Smooth muscle cell (in vitro differentiated cells): ENCODE results near the gene NPRL2. TPM values are rescaled to one million over a fixed set of nuclear protein-coding genes. Genes with fewer than 3 reads are reported as not detected.
A peak's percentile ranks its signal among the peaks of the same experiment; 100 is the strongest.

Source experiments
- DNase-seq: peaks from one replicate; lab custom pipeline; 2025; ENCODE audit not compliant: unreplicated experiment; lab: John Stamatoyannopoulos, UW
- H2AFZ ChIP-seq: fragments of 200-600 bp; sonication (generic); 2 replicates; pipeline ENCODE4 v1.6.0; 2016; ENCODE audit warnings: antibody characterized with exemption, low read depth, mild to moderate bottlenecking
- H3F3A ChIP-seq: fragments of 200-600 bp; sonication (generic); 2 replicates; pipeline ENCODE4 v1.6.0; 2017; ENCODE audit warnings: antibody characterized with exemption, low read depth
- H3K27ac ChIP-seq: fragments of 200-600 bp; sonication (generic); 2 replicates; pipeline ENCODE4 v1.5.1; 2016; ENCODE audit warnings: low read depth, mild to moderate bottlenecking
- H3K27me3 ChIP-seq: fragments of 200-600 bp; sonication (generic); 2 replicates; pipeline ENCODE4 v1.6.1; 2016; ENCODE audit warnings: low read depth, mild to moderate bottlenecking
- H3K36me3 ChIP-seq: fragments of 200-600 bp; sonication (generic); 2 replicates; pipeline ENCODE4 v1.5.1; 2016; ENCODE audit warnings: low read depth
- H3K4me1 ChIP-seq: fragments of 200-600 bp; sonication (generic); 2 replicates; pipeline ENCODE4 v1.5.1; 2016; ENCODE audit warnings: low read depth
- H3K4me2 ChIP-seq: fragments of 200-600 bp; sonication (generic); 2 replicates; pipeline ENCODE4 v1.6.0; 2016; ENCODE audit warnings: mild to moderate bottlenecking
- H3K4me3 ChIP-seq: fragments of 200-600 bp; sonication (generic); 2 replicates; pipeline ENCODE4 v1.5.1; 2016; ENCODE audit warnings: mild to moderate bottlenecking
- H3K79me2 ChIP-seq: fragments of 200-600 bp; sonication (generic); 2 replicates; pipeline ENCODE4 v1.6.0; 2016; ENCODE audit warnings: low read depth, mild to moderate bottlenecking
- H3K9ac ChIP-seq: fragments of 200-600 bp; sonication (generic); 2 replicates; pipeline ENCODE4 v1.6.0; 2016; ENCODE audit warnings: low read depth
- H3K9me3 ChIP-seq: fragments of 200-600 bp; sonication (generic); replicated peaks from 2 replicates; pipeline ENCODE4 v1.5.1; 2016; ENCODE audit warnings: low read depth
- H4K20me1 ChIP-seq: fragments of 200-600 bp; sonication (generic); 2 replicates; pipeline ENCODE4 v1.6.0; 2016; ENCODE audit warnings: low read depth
- WGBS: methylation state at CpG from one replicate; pipeline ENCODE4 v1.1.7; 2016; ENCODE audit warnings: low lambda C conversion rate; 5-methylcytosine and 5-hydroxymethylcytosine counted together
- polyA plus RNA-seq: library from polyadenylated mRNA; unstranded; fragments of >200 nt; fragmentation: Nextera tagmentation; extraction: Ambion mirVana; gene quantifications from 2 replicates; pipeline ENCODE4 v1.2.1, GENCODE V29; 2016
- total RNA-seq: library from RNA; depleted of rRNA; stranded (reverse); fragments of >200 nt; gene quantifications from 2 replicates; pipeline ENCODE4 v1.2.3, GENCODE V29; 2014
- TF ChIP-seq, protein P1 (sequence below): fragments of 200-600 bp; sonication (generic); IDR thresholded peaks from 2 replicates; pipeline ENCODE4 v1.5.1; 2017; ENCODE audit warnings: borderline replicate concordance, mild to moderate bottlenecking, antibody characterized with exemption; ENCODE audit not compliant: insufficient read depth, poor library complexity, severe bottlenecking

The NPRL2 gene
- total and polyA plus RNA-seq, 2 experiments from 2014 or later = 25.1 to 29.3 TPM

DNA sequence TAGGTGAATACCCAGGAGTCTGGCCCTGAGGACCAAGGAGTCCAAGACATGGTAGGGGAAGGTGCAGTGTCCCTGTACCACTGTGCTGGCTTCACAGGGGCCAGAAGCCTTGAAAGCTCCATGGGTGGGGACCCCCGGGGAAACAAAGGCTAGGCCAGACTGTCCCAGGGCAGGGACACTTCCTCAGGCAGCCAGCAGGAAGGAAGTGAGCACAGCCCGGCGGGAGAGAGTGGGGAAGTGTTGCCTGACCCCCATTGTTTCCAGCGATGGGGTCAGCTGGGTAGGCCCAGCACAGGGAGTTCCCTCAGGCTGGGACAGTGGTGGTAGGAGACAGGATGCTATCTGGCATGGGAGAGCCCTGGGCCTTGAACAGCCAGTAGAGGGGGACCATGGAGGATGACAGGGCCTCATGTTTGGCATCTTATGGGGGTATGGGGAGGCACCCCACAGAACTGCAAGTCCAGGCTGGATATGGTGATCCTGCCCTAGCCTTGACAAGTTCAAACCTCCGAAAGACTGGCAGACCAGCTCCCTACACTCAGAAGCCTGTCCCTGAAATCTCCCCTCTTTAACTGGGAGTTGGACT, 26.9 kb downstream of the NPRL2 start:
- H2AFZ ChIP-seq = no peak overlapping the region
- H3K4me2 ChIP-seq = no peak overlapping the region
- H4K20me1 ChIP-seq = no peaks in the 10 kb centered on the region
- no peak overlapping the region for H3K27ac ChIP-seq
- H3K4me1 ChIP-seq = peaks cover 27% of the 10 kb centered on the region
- H3K36me3 ChIP-seq = no peaks in the 10 kb centered on the region
- TF ChIP-seq, protein P1, sequence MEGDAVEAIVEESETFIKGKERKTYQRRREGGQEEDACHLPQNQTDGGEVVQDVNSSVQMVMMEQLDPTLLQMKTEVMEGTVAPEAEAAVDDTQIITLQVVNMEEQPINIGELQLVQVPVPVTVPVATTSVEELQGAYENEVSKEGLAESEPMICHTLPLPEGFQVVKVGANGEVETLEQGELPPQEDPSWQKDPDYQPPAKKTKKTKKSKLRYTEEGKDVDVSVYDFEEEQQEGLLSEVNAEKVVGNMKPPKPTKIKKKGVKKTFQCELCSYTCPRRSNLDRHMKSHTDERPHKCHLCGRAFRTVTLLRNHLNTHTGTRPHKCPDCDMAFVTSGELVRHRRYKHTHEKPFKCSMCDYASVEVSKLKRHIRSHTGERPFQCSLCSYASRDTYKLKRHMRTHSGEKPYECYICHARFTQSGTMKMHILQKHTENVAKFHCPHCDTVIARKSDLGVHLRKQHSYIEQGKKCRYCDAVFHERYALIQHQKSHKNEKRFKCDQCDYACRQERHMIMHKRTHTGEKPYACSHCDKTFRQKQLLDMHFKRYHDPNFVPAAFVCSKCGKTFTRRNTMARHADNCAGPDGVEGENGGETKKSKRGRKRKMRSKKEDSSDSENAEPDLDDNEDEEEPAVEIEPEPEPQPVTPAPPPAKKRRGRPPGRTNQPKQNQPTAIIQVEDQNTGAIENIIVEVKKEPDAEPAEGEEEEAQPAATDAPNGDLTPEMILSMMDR = no peak
- no peaks in the 10 kb centered on the region for H3K27me3 ChIP-seq
- DNase-seq = no peak
- H3K9ac ChIP-seq = no peak overlapping the region
- H3K4me3 ChIP-seq = no peak overlapping the region
- no peaks in the 10 kb centered on the region for H3K9me3 ChIP-seq
- 93% methylated on average over 5 of the region's 5 CpGs for WGBS
- peaks cover 35% of the 10 kb centered on the region for H3K79me2 ChIP-seq
- H3F3A ChIP-seq = peaks cover 11% of the 10 kb centered on the region

DNA sequence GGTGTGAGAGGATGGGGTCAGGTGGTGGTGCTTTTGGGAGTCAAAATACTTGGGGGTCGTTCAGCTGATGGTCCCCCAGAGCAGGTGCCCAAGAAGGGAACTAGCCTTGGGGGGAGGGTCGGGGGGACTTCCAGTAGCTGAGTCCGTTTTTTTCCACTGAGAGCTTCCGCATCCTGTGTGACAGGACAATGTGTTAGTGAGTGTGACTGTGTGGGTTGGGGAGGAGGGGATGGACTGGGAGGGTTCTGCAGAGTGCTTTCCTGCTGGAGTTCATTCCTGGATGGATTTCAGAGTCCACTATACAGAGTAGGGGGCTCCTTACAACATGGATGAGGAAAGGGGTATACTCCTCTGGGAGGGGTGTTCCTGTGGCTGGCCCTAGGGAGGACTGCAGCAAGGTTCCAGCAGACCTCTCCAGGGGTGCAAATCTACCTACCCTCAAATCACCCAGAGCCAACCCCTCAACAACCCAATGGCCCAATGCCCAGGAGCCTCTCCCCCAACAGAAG, 27.4 kb downstream of the NPRL2 start:
- no peaks in the 10 kb centered on the region for H3K36me3 ChIP-seq
- peaks cover 4% of the 10 kb centered on the region for H4K20me1 ChIP-seq
- no peak overlapping the region for H2AFZ ChIP-seq
- H3K27me3 ChIP-seq = no peaks in the 10 kb centered on the region
- H3K79me2 ChIP-seq = peaks cover 37% of the 10 kb centered on the region
- H3K9me3 ChIP-seq = no peaks in the 10 kb centered on the region
- 42% methylated on average over 4 of the region's 4 CpGs for WGBS
- H3K27ac ChIP-seq = no peak overlapping the region
- no peak overlapping the region for H3K4me2 ChIP-seq
- H3F3A ChIP-seq = peaks cover 6% of the 10 kb centered on the region
- TF ChIP-seq, protein P1 = no peak
- peaks cover 24% of the 10 kb centered on the region for H3K4me1 ChIP-seq
- H3K4me3 ChIP-seq = no peak overlapping the region
- H3K9ac ChIP-seq = no peak overlapping the region
- DNase-seq = no peak

DNA sequence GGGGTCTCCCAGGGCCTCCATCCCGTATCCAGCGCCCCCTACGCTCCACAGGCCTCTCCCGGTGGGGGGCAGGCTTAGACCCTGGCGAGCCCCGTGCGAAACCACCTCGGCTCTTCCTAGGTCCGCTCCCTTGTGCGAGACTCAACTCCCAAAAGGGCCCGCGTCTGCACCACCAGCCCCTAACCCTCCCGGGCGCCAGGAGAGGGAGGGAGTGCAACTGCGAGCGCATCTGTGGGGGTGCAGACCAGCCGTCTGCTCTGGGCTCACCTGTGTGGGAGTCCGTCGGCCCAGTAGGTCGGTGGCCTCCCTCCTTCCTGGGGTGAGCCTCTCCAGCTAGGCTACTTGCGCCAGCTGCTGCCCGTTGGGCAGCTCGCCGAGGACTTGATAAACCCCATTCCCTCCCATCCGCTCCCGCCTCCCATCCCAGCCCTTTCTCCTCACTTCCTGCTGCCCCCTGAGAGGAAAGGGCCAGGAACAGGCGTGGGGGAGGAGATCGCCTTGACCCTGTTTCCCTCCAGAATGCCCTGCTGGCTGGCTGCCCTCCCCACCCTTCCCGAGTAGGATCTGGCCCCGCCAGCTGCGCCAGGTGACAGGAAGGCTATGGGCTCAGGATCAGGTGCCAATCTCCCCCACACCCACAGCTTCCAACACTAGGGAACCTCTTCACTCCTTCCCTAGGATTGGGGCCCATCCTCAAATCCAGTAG, 28.0 kb downstream of the NPRL2 start, which contains the start of gene HYAL2:
TSS of gene HYAL2 (minus strand) at position 360 of the 706 bp plus-strand sequence. CDS start 2,256 bp downstream, outside the sequence.
- H3K27ac ChIP-seq = peak within 1 kb of the TSS; percentile 95
- no peak for DNase-seq
- H4K20me1 ChIP-seq = peaks cover 8% of the 10 kb centered on the region
- TF ChIP-seq, protein P1 = no peak
- peak within 1 kb of the TSS; percentile 88 for H3K4me2 ChIP-seq
- H3F3A ChIP-seq = peaks cover 6% of the 10 kb centered on the region
- H2AFZ ChIP-seq = peak within 1 kb of the TSS; percentile 60
- WGBS = 27% methylated on average over 29 of the region's 31 CpGs
- peak within 1 kb of the TSS; percentile 75 for H3K4me3 ChIP-seq
- peak within 1 kb of the TSS; percentile 98 for H3K9ac ChIP-seq
- H3K79me2 ChIP-seq = peaks cover 33% of the 10 kb centered on the region
- no peaks in the 10 kb centered on the region for H3K36me3 ChIP-seq
- no peaks in the 10 kb centered on the region for H3K27me3 ChIP-seq
- no peaks in the 10 kb centered on the region for H3K9me3 ChIP-seq
- H3K4me1 ChIP-seq = peaks cover 23% of the 10 kb centered on the region
